Heart right ventricle (tissue), 16 donors: ENCODE data around the gene NAA35. TPM values are rescaled to one million over a fixed set of nuclear protein-coding genes. Genes with fewer than 3 reads are reported as not detected.

ENCODE experiments used
- ATAC-seq, 8 donors: fragments of 200-7000 bp; cut with Tn5 transposase; one replicate each; pipeline ENCODE4 v1.9.1; 2020; ENCODE audit warnings: mild to moderate bottlenecking in 8 of 8, moderate library complexity in 8 of 8, moderate number of reproducible peaks in 1 of 8
- DNase-seq, 2 donors: peaks; one replicate each; pipeline ENCODE4 v3.0.0-alpha.2; 2020
- H3K27ac ChIP-seq, 10 donors: fragments of 200-600 bp; sonication (generic) in 2 of 10; one replicate each; pipeline versions ENCODE4 v1.5.0 to v1.8.0; 2020 to 2022; ENCODE audit warnings: mild to moderate bottlenecking in 3 of 10
- H3K27me3 ChIP-seq, 7 donors: fragments of 200-600 bp; one replicate each; pipeline ENCODE4 v1.8.0; 2021 to 2022; ENCODE audit warnings: mild to moderate bottlenecking in 2 of 7
- H3K36me3 ChIP-seq, 9 donors: fragments of 200-600 bp; sonication (generic) in 1 of 9; one replicate each; pipeline versions ENCODE4 v1.5.0 to v1.8.0; 2020 to 2022; ENCODE audit warnings: mild to moderate bottlenecking in 2 of 9
- H3K4me1 ChIP-seq, 9 donors: fragments of 200-600 bp; sonication (generic) in 1 of 9; one replicate each; pipeline versions ENCODE4 v1.5.0 to v1.8.0; 2020 to 2022; ENCODE audit warnings: mild to moderate bottlenecking in 4 of 9
- H3K4me3 ChIP-seq, 10 donors: fragments of 200-600 bp; sonication (generic) in 2 of 10; one replicate each; pipeline versions ENCODE4 v1.5.0 to v1.8.0; 2020 to 2022; ENCODE audit warnings: mild to moderate bottlenecking in 7 of 10, moderate library complexity in 2 of 10
- H3K9me3 ChIP-seq, 11 donors: fragments of 200-600 bp in 10 of 11; sonication (generic) in 2 of 11; one replicate each; pipeline versions ENCODE4 v1.5.0 to v1.8.0; 2013 to 2022; ENCODE audit warnings: mild to moderate bottlenecking in 2 of 11, control low read depth in 1 of 11, moderate library complexity in 1 of 11
- CTCF ChIP-seq, 9 donors: fragments of 200-600 bp; sonication (generic) in 2 of 9; IDR thresholded peaks; one replicate each; pipeline versions ENCODE4 v1.5.0 to v1.8.0; 2021 to 2022; ENCODE audit warnings: antibody characterized with exemption in 9 of 9, mild to moderate bottlenecking in 5 of 9, moderate library complexity in 1 of 9
- WGBS, 2 donors: extraction: QIAGEN DNeasy Blood & Tissue Kit; methylation state at CpG; one replicate each; pipeline ENCODE4 v1.1.7; 2013; ENCODE audit warnings: inconsistent platforms in 1 of 2; 5-methylcytosine and 5-hydroxymethylcytosine counted together
- intact Hi-C, 10 donors: fragments of 100-400 bp; cut with DNase I; formaldehyde crosslinking; loops; one replicate each; pipeline versions ENCODE4 v1.11.1 to v1.14.2; 2022
- polyA plus RNA-seq, 2 donors: library from polyadenylated mRNA; stranded (reverse); fragments of 200-250 nt; gene quantifications; one replicate each; pipeline ENCODE4 v1.2.3, GENCODE V29; 2013
- total RNA-seq, 10 donors: library from RNA; stranded (reverse); fragmentation: NEBNext Ultra II Directional in 3 of 10; extraction: Animal tissue kit (Norgen Biotek cat#: 25700) in 3 of 10; gene quantifications; one replicate each; pipeline versions ENCODE4 v1.2.1 to v1.2.4, GENCODE V29; 2021 to 2023
- donor health status: Arrhythmogenic right ventricular cardiomyopathy.
- donor health status: ischemic (EF 13 %, LVEDD 7.1; RV severe dilation, severe dysfunction).
- donor health status: healthy with polysubstance abuse.
- donor health status: DM: no; HTN: yes; CAD: no.
- donor health status: DM: no; HTN: no; CAD: no.
- donor health status: ischemic (EF 25% LVEDD 6.9; RV normal size, moderate dysfunction).
- donor health status: ischemic (EF 25% LVEDD 5.7; RV mildly dilated, moderate dysfunction).
- donor health status: healthy.
- donor health status: DM: yes; HTN: yes; CAD: no.
- donor health status: Ischemic cardiomyopathy.
- donor health status: ischemic (EF 35%, LVEDD 5.7; RV mildly dilated, moderate dysfunction).
- donor health status: nonischemic (EF 11% LVEDD 7.7; RV severe dilation, severe dysfunction).
- donor health status: DM: yes; HTN: yes; CAD: no.
- donor health status: PGD.
- donor health status: ischemic (EF 29% LVEDD 5.4; RV normal size, mild dysfunction).
- donor health status: nonischemic (EF 23%, LVEDD 6.1; RV moderate dilation, normal function).

NAA35 gene
- total and polyA plus RNA-seq, 12 donors, result 3.8 to 21.2 (median 17.7) TPM

GRCh38 chr9:86009133-86009532 is 68.2 kb downstream of the NAA35 start:
- intact Hi-C loops, result loop anchor here in 1 of 10 donors (10.0 kb wide), 1 partner anchor 154 kb away; no protein-coding TSS in a partner anchor
- 34 to 54% methylated on average over 2 of the region's 2 CpGs for WGBS, 2 donors
- Histone ChIP-seq H3K4me1 (no peaks in the 10 kb centered on the region), H3K27me3 (no peaks in the 10 kb centered on the region), H3K36me3 (peaks cover 0 to 97% (median 50%) of the 10 kb centered on the region in 9 donors), H3K27ac (no peak overlapping the region), H3K9me3 (peaks cover 0 to 16% (median 4%) of the 10 kb centered on the region in 11 donors), H3K4me3 (no peak overlapping the region)
- no peak for DNase-seq
- no peak for ATAC-seq
- TF ChIP-seq CTCF (IDR thresholded peaks at IDR 0.05), result no peak

GRCh38 chr9:86020731-86021130 is 79.8 kb downstream of the NAA35 start:
- Histone ChIP-seq H3K27ac (no peak overlapping the region), H3K27me3 (no peaks in the 10 kb centered on the region), H3K9me3 (no peaks in the 10 kb centered on the region), H3K36me3 (peaks cover 0 to 99% (median 34%) of the 10 kb centered on the region in 9 donors), H3K4me1 (peaks cover 0 to 8% (median 0%) of the 10 kb centered on the region in 9 donors), H3K4me3 (no peak overlapping the region)
- DNase-seq (no peak), ATAC-seq (no peak)
- TF ChIP-seq CTCF (IDR thresholded peaks at IDR 0.05), result no peak
- WGBS, 2 donors, result 100% methylated on average over 1 of the region's 1 CpG
- intact Hi-C loops, result loop anchor here in 1 of 10 donors (10.0 kb wide), 1 partner anchor 56 kb away; no protein-coding TSS in a partner anchor

- Histone ChIP-seq H3K4me1 (peaks cover 0 to 8% (median 0%) of the 10 kb centered on the region in 9 donors), H3K27ac (no peak overlapping the region), H3K4me3 (no peak overlapping the region), H3K9me3 (no peaks in the 10 kb centered on the region), H3K36me3 (peaks cover 0 to 100% (median 34%) of the 10 kb centered on the region in 9 donors), H3K27me3 (no peaks in the 10 kb centered on the region)
- 84 to 85% methylated on average over 6 of the region's 6 CpGs for WGBS, 2 donors
- intact Hi-C loops, result loop anchor here in 1 of 10 donors (10.0 kb wide), 1 partner anchor 56 kb away; no protein-coding TSS in a partner anchor
- DNase-seq (no peak), ATAC-seq (no peak)
- no peak for TF ChIP-seq CTCF (IDR thresholded peaks at IDR 0.05)
Observed at GRCh38 chr9:86021166-86021565, 80.2 kb downstream of the NAA35 start.

GRCh38 chr9:86022687-86023266 is 81.8 kb downstream of the NAA35 start:
- Histone ChIP-seq H3K9me3 (no peaks in the 10 kb centered on the region), H3K4me3 (no peak overlapping the region), H3K4me1 (peaks cover 0 to 8% (median 0%) of the 10 kb centered on the region in 9 donors), H3K36me3 (peaks cover 0 to 100% (median 31%) of the 10 kb centered on the region in 9 donors), H3K27ac (no peak overlapping the region), H3K27me3 (no peaks in the 10 kb centered on the region)
- intact Hi-C loops, result loop anchor here in 1 of 10 donors (10.0 kb wide), 1 partner anchor 58 kb away; no protein-coding TSS in a partner anchor
- ATAC-seq (no peak), DNase-seq (no peak)
- TF ChIP-seq CTCF (IDR thresholded peaks at IDR 0.05), result no peak
- WGBS, 2 donors, result 71 to 74% methylated on average over 3 of the region's 3 CpGs
